Tibial nerve (tissue), 4 donors: ENCODE data around the gene KRT14. TPM values are rescaled to one million over a fixed set of nuclear protein-coding genes. Genes with fewer than 3 reads are reported as not detected.
"Not testable (repeated sequence)": the region's sequence is repeated elsewhere in the genome, so short reads cannot be mapped to it uniquely, and the experiment has no call there.

Source experiments
- DNase-seq, 2 donors: peaks; one replicate each; pipeline ENCODE4 v3.0.0-alpha.2; 2019; ENCODE audit warnings: low spot score in 2 of 2
- H3K27ac ChIP-seq, 4 donors: fragments of 200-600 bp; sonication (generic) in 3 of 4; one replicate each; pipeline ENCODE4 v1.5.1; 2017 to 2019; ENCODE audit warnings: mild to moderate bottlenecking in 1 of 4
- H3K27me3 ChIP-seq, 2 donors: fragments of 200-600 bp; sonication (generic) in 1 of 2; one replicate each; pipeline versions ENCODE4 v1.5.1 to v1.6.0; 2017 to 2019
- H3K36me3 ChIP-seq, 3 donors: fragments of 200-600 bp; sonication (generic); one replicate each; pipeline ENCODE4 v1.5.1; 2018 to 2019
- H3K4me1 ChIP-seq, 4 donors: fragments of 200-600 bp; sonication (generic) in 3 of 4; one replicate each; pipeline ENCODE4 v1.5.1; 2017 to 2019
- H3K4me3 ChIP-seq, 4 donors: fragments of 200-600 bp; sonication (generic) in 3 of 4; one replicate each; pipeline ENCODE4 v1.5.1; 2017 to 2019; ENCODE audit warnings: mild to moderate bottlenecking in 1 of 4, moderate library complexity in 1 of 4
- H3K9me3 ChIP-seq, 4 donors: fragments of 200-600 bp; sonication (generic) in 3 of 4; one replicate each; pipeline ENCODE4 v1.5.1; 2017 to 2019
- CTCF ChIP-seq, 5 experiments: fragments of 200-600 bp in 3 of 5; fragments of 450-650 bp in 2 of 5; sonication (generic) in 3 of 5; IDR thresholded peaks; one replicate each; pipeline ENCODE4 v1.5.1; 2016 to 2019; ENCODE audit warnings: antibody characterized with exemption in 5 of 5, mild to moderate bottlenecking in 3 of 5, moderate library complexity in 2 of 5
- EP300 ChIP-seq, 2 donors: sonication (generic); formaldehyde crosslinking; IDR thresholded peaks; one replicate each; pipeline ENCODE4 v1.6.1; 2017; ENCODE audit warnings: antibody characterized with exemption in 2 of 2, mild to moderate bottlenecking in 1 of 2
- POLR2A ChIP-seq, 2 donors: fragments of 450-650 bp; IDR thresholded peaks; one replicate each; pipeline ENCODE4 v1.6.1; 2017; ENCODE audit warnings: antibody characterized with exemption in 2 of 2, mild to moderate bottlenecking in 2 of 2, moderate library complexity in 2 of 2
- WGBS, 2 donors: methylation state at CpG; one replicate each; pipeline ENCODE4 v1.1.5; 2018; 5-methylcytosine and 5-hydroxymethylcytosine counted together
- total RNA-seq, 4 donors: library from RNA; depleted of rRNA; stranded (reverse); fragments of >200 nt; gene quantifications; one replicate each; pipeline ENCODE4 v1.1.0, GENCODE V29; 2016

The KRT14 gene
- total RNA-seq, 4 donors from 2014 or later, result 8.4 to 57.8 (median 34.0) TPM

- TF ChIP-seq EP300 (IDR thresholded peaks at IDR 0.05), result no peak
- TF ChIP-seq CTCF (IDR thresholded peaks at IDR 0.05), result no peak
- no peak for TF ChIP-seq POLR2A (IDR thresholded peaks at IDR 0.05)
- no peak for DNase-seq
- H3K4me1 ChIP-seq, result no peaks in the 10 kb centered on the region
- no peaks in the 10 kb centered on the region for H3K36me3 ChIP-seq
- no peak within 1 kb of the TSS for H3K4me3 ChIP-seq
- H3K27me3 ChIP-seq, result no peaks in the 10 kb centered on the region
- H3K27ac ChIP-seq, result no peak within 1 kb of the TSS
- 72 to 79% methylated on average over 24 to 28 of the region's 33 CpGs for WGBS, 2 donors
- no peaks in the 10 kb centered on the region for H3K9me3 ChIP-seq
Observed at GRCh38 chr17:41624208-41625101, 37.8 kb upstream of the KRT14 start, which contains the start of gene KRT17. KRT17 (minus strand) TSS chr17:41624575; CDS start chr17:41624509, 66 bp downstream.

GRCh38 chr17:41623184-41623861, 36.6 kb upstream of the KRT14 start:
- H3K4me1 ChIP-seq, H3K9me3 ChIP-seq, H3K36me3 ChIP-seq, H3K4me3 ChIP-seq, DNase-seq, H3K27ac ChIP-seq, H3K27me3 ChIP-seq: not testable (repeated sequence)
- WGBS, 2 donors, result 56 to 58% methylated on average over 10 of the region's 10 CpGs

- H3K27ac ChIP-seq, DNase-seq, H3K27me3 ChIP-seq, H3K9me3 ChIP-seq, H3K36me3 ChIP-seq, H3K4me3 ChIP-seq, H3K4me1 ChIP-seq: not testable (repeated sequence)
- 75 to 81% methylated on average over 18 to 19 of the region's 19 CpGs for WGBS, 2 donors
Observed at GRCh38 chr17:41622340-41623183, 35.9 kb upstream of the KRT14 start.

GRCh38 chr17:41621916-41622315, 35.2 kb upstream of the KRT14 start:
- WGBS, 2 donors, result 85 to 92% methylated on average over 2 of the region's 2 CpGs
- H3K27ac ChIP-seq, result no peak overlapping the region
- no peaks in the 10 kb centered on the region for H3K4me1 ChIP-seq
- TF ChIP-seq EP300 (IDR thresholded peaks at IDR 0.05) (no peak), CTCF (IDR thresholded peaks at IDR 0.05) (no peak), POLR2A (IDR thresholded peaks at IDR 0.05) (no peak)
- no peak for DNase-seq
- H3K4me3 ChIP-seq, result no peak overlapping the region
- H3K36me3 ChIP-seq, result no peaks in the 10 kb centered on the region
- no peaks in the 10 kb centered on the region for H3K9me3 ChIP-seq
- no peaks in the 10 kb centered on the region for H3K27me3 ChIP-seq

- DNase-seq, H3K27ac ChIP-seq, H3K27me3 ChIP-seq, H3K4me1 ChIP-seq, H3K9me3 ChIP-seq, H3K4me3 ChIP-seq, H3K36me3 ChIP-seq: not testable (repeated sequence)
- WGBS, 2 donors, result 91 to 95% methylated on average over 11 of the region's 11 CpGs
Observed at GRCh38 chr17:41621435-41621817, 34.7 kb upstream of the KRT14 start.

- Histone ChIP-seq H3K27ac (no peak overlapping the region), H3K27me3 (no peaks in the 10 kb centered on the region), H3K4me3 (no peak overlapping the region), H3K9me3 (no peaks in the 10 kb centered on the region), H3K4me1 (no peaks in the 10 kb centered on the region), H3K36me3 (no peaks in the 10 kb centered on the region)
- TF ChIP-seq EP300 (IDR thresholded peaks at IDR 0.05) (no peak), POLR2A (IDR thresholded peaks at IDR 0.05) (no peak), CTCF (IDR thresholded peaks at IDR 0.05) (no peak)
- 76 to 78% methylated on average over 21 of the region's 21 CpGs for WGBS, 2 donors
- DNase-seq, result no peak
Observed at GRCh38 chr17:41620583-41621434, 34.1 kb upstream of the KRT14 start.

GRCh38 chr17:41619927-41620582, 33.4 kb upstream of the KRT14 start:
- H3K4me3 ChIP-seq, DNase-seq, H3K27ac ChIP-seq, H3K4me1 ChIP-seq, H3K9me3 ChIP-seq, H3K27me3 ChIP-seq, H3K36me3 ChIP-seq: not testable (repeated sequence)
- 83 to 91% methylated on average over 6 of the region's 6 CpGs for WGBS, 2 donors
